Mesothelial cell of epicardium (in vitro differentiated cells): ENCODE data around the gene GPX3. TPM values are rescaled to one million over a fixed set of nuclear protein-coding genes. Genes with fewer than 3 reads are reported as not detected.

Experiments
- DNase-seq, 2 experiments: peaks; one replicate each; pipeline ENCODE4 v3.0.0; 2021; ENCODE audit warnings: low spot score in 2 of 2; ENCODE audit not compliant: unreplicated experiment in 2 of 2
- H3K27ac Mint-ChIP-seq: 2 replicates; pipeline ENCODE4 v1.8.0; 2021; ENCODE audit warnings: mixed read lengths
- H3K27me3 Mint-ChIP-seq: 2 replicates; pipeline ENCODE4 v1.8.0; 2021; ENCODE audit warnings: low read depth, mixed read lengths
- H3K36me3 Mint-ChIP-seq: 2 replicates; pipeline ENCODE4 v1.8.0; 2021; ENCODE audit warnings: mixed read lengths
- H3K4me1 Mint-ChIP-seq: 2 replicates; pipeline ENCODE4 v1.8.0; 2021; ENCODE audit warnings: mixed read lengths
- H3K4me3 Mint-ChIP-seq: 2 replicates; pipeline ENCODE4 v1.8.0; 2021; ENCODE audit warnings: mild to moderate bottlenecking, moderate library complexity, mixed read lengths
- H3K9me3 Mint-ChIP-seq: 2 replicates; pipeline ENCODE4 v1.8.0; 2021; ENCODE audit warnings: mixed read lengths
- CTCF ChIP-seq: fragments of 200-600 bp; sonication (generic); IDR thresholded peaks from one replicate; pipeline ENCODE4 v1.5.0; 2021; ENCODE audit warnings: antibody characterized with exemption; ENCODE audit not compliant: unreplicated experiment
- total RNA-seq: library from RNA; stranded (reverse); gene quantifications from 3 replicates; pipeline ENCODE4 v1.2.1, GENCODE V29; 2021

The GPX3 gene
- total RNA-seq, 1 donor from 2014 or later, result 2.0 TPM

- no peak for TF ChIP-seq CTCF
- Mint-ChIP-seq H3K27ac (no peak overlapping the region), H3K9me3 (no peaks in the 10 kb centered on the region), H3K27me3 (no peaks in the 10 kb centered on the region), H3K36me3 (peaks cover 30% of the 10 kb centered on the region), H3K4me1 (no peaks in the 10 kb centered on the region), H3K4me3 (no peak overlapping the region)
- DNase-seq, result no peak
Measured at GRCh38 chr5:151054709-151055108, 34.3 kb downstream of the GPX3 start.

- H3K36me3 Mint-ChIP-seq, result peaks cover 30% of the 10 kb centered on the region
- TF ChIP-seq CTCF, result no peak
- no peak overlapping the region for H3K4me3 Mint-ChIP-seq
- no peaks in the 10 kb centered on the region for H3K27me3 Mint-ChIP-seq
- no peak for DNase-seq
- H3K9me3 Mint-ChIP-seq, result no peaks in the 10 kb centered on the region
- no peaks in the 10 kb centered on the region for H3K4me1 Mint-ChIP-seq
- H3K27ac Mint-ChIP-seq, result no peak overlapping the region
Measured at GRCh38 chr5:151055336-151055735, 34.9 kb downstream of the GPX3 start.

GRCh38 chr5:151056379-151057325, 36.3 kb downstream of the GPX3 start:
- no peaks in the 10 kb centered on the region for H3K9me3 Mint-ChIP-seq
- no peak for TF ChIP-seq CTCF
- no peak overlapping the region for H3K4me3 Mint-ChIP-seq
- no peak for DNase-seq
- no peaks in the 10 kb centered on the region for H3K27me3 Mint-ChIP-seq
- peaks cover 30% of the 10 kb centered on the region for H3K36me3 Mint-ChIP-seq
- H3K27ac Mint-ChIP-seq, result no peak overlapping the region
- no peaks in the 10 kb centered on the region for H3K4me1 Mint-ChIP-seq

- Mint-ChIP-seq H3K4me3 (no peak overlapping the region), H3K4me1 (no peaks in the 10 kb centered on the region), H3K27me3 (no peaks in the 10 kb centered on the region), H3K27ac (no peak overlapping the region), H3K36me3 (peaks cover 33% of the 10 kb centered on the region), H3K9me3 (no peaks in the 10 kb centered on the region)
- no peak for DNase-seq
- no peak for TF ChIP-seq CTCF
Measured at GRCh38 chr5:151058301-151058700, 37.9 kb downstream of the GPX3 start.

- no peaks in the 10 kb centered on the region for H3K27me3 Mint-ChIP-seq
- H3K36me3 Mint-ChIP-seq, result peaks cover 34% of the 10 kb centered on the region
- no peaks in the 10 kb centered on the region for H3K9me3 Mint-ChIP-seq
- no peak overlapping the region for H3K4me3 Mint-ChIP-seq
- H3K27ac Mint-ChIP-seq, result no peak overlapping the region
- H3K4me1 Mint-ChIP-seq, result no peaks in the 10 kb centered on the region
- no peak for TF ChIP-seq CTCF
- DNase-seq, result no peak
Measured at GRCh38 chr5:151058891-151059489, 38.6 kb downstream of the GPX3 start.
